Stimulated activated naive CD8-positive, alpha-beta T cell treated with anti-CD3 and anti-CD28 coated beads, Interleukin-15, amount 100 ng/mL, for 72 hours (primary cell): ENCODE data around the gene HECTD3.

Source experiments
- ATAC-seq: fragments of 150-1000 bp; cut with Tn5 transposase; 2 replicates; pipeline ENCODE4 v1.10.0; 2021; ENCODE audit warnings: mild to moderate bottlenecking, moderate library complexity
- DNase-seq, 2 donors: peaks; one replicate each; pipeline ENCODE4 v3.0.0; 2021 to 2022
- H3K27ac Mint-ChIP-seq, 2 donors: one replicate each; pipeline ENCODE4 v1.8.0; 2022; ENCODE audit warnings: mild to moderate bottlenecking in 2 of 2, mixed read lengths in 2 of 2, moderate library complexity in 2 of 2
- H3K27me3 Mint-ChIP-seq: one replicate; pipeline ENCODE4 v1.8.0; 2022; ENCODE audit warnings: mixed read lengths
- H3K4me1 Mint-ChIP-seq: one replicate; pipeline ENCODE4 v1.8.0; 2022; ENCODE audit warnings: mild to moderate bottlenecking, mixed read lengths
- H3K4me3 Mint-ChIP-seq, 2 donors: one replicate each; pipeline ENCODE4 v1.8.0; 2022; ENCODE audit warnings: mild to moderate bottlenecking in 2 of 2, mixed read lengths in 2 of 2, moderate library complexity in 1 of 2
- H3K9me3 Mint-ChIP-seq, 2 donors: one replicate each; pipeline ENCODE4 v1.8.0; 2022; ENCODE audit warnings: mixed read lengths in 2 of 2

Gene HECTD3

DNA sequence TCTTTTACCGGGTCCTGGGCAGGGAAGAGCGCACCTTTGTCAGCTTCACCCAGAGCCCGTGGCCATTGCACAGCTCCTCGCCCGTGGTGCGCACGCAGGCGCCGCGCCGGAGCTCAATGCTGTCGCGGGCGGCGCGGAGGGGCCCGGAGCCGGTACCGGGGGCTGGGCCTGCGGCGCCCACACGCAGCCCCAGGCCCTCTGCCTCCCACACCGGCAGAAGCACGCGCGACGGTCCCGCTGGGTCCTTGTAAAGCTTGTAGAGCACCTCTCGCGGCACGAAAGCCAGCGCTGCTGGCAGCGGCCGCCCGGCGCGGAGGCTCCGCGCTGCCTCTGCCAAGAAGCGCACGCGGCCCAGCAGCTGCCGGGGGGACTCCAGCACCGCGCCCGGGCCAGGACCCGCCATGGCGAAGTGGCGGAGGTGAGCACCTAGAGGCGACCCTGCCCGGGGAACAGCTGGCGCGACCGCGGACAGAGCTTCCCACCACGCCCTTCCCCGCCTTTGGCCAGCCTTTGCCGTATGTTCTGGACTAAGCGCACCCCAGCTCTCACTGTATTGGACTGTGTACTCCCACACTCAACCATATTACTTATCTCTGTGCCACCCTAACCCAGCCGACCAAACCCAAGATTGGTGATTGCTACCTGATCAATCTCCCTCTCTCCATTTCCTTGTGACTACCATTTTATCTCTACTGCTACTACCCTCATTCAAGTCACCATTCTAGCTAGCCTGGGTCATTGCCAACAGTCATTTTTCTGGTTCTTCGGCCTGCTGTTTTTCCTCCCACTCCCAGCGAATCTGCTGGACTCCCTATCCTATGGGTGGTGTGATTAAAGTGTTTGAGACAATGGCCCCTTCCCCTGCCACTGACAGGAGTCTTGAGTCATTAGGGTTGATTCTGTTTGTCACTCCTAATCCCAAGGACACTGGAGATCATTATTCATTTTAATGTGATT is at the start of gene HECTD3:
Gene HECTD3 (minus strand): TSS at position 470 of the 957 bp plus-strand sequence. CDS start 67 bp downstream, at position 403.
- Mint-ChIP-seq H3K4me1 (peaks cover 50% of the 10 kb centered on the region), H3K27ac (peak within 1 kb of the TSS; percentile 65 to 93), H3K9me3 (no peaks in the 10 kb centered on the region), H3K4me3 (peak within 1 kb of the TSS; percentile 88 to 95), H3K27me3 (no peaks in the 10 kb centered on the region)
- DNase-seq = peak; percentile 73 to 76
- ATAC-seq = peak; percentile 83

DNA sequence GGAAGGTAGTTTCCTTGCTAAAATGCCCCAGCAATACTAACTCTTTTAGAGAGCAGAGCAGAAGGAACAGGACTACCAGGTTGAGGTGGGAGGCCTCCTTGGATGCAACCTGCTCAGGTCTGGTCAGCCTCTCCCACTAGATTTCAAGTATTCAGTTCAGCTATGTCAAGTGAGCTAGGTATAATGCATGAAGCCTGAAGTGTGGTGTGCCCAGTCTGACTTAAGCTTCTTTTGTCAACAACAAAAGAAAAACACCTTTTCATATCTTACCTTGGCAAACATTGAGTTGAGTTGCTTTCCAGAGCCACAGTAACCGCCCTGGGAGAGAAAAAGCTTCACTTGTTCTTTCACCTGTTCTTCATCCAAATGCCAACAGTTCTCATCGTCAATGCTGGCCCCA is 48.7 kb upstream of the HECTD3 start:
- Mint-ChIP-seq H3K27ac (no peak overlapping the region), H3K27me3 (no peaks in the 10 kb centered on the region), H3K4me3 (no peak overlapping the region), H3K4me1 (no peaks in the 10 kb centered on the region), H3K9me3 (no peaks in the 10 kb centered on the region)
- DNase-seq (no peak), ATAC-seq (no peak)

DNA sequence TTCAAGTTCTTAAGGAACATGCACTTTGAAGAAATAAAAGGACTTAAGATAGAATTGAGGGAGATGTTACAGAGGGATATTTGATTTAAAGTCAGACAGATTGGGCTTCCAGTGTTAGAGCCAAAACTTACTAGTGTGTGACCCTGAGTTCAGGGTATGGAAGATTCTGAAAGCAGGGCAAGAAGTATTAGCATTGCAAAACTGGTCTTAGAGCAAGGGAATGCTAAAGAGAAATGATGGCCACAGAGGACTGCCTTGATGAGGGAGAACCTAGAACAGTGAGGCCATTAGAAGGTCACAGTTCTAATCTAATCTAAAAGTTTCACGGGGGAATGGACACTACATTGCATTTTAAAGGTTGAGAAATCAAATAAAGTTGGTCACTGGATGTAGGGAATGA is 46.4 kb upstream of the HECTD3 start:
- no peak overlapping the region for H3K27ac Mint-ChIP-seq
- no peaks in the 10 kb centered on the region for H3K27me3 Mint-ChIP-seq

DNA sequence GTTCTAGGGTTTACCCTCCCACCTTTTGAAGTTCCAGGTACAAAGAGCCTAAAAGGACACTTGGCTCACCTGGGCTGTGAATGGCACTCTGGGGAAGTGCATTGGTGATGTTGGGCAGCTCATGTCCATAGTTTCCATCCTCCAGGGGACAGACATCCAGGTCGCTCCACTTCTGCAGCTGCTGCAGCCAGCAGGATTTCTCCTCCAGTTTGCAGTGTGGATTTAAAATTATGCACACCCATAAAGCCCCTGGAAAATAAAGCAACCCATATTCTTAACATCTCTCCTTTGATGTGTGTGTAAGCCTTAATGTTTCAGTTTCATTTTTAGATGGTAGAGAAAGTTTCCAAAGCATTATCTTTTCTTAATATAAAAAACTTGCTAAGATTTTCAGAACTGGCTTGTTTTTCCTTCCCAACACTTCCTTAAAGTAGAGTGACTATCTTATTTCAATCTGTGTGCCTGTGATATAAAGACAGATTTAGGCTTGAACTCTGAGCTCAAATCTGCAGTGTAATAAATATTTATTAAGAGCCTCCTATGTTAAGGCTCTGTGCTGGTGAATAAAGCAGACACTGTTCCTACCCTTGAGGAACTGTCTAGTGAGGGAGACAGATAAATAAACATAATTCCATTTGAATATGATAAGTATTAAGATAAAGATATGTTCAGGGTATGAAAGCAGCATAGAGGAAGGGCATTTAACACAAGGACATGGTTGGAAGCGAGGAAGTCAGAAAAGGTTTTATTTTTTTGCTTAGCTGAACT is 40.1 kb upstream of the HECTD3 start:
- H3K27me3 Mint-ChIP-seq = no peaks in the 10 kb centered on the region
- no peaks in the 10 kb centered on the region for H3K9me3 Mint-ChIP-seq
- DNase-seq (no peak), ATAC-seq (peak; percentile 84)
- peak overlapping the region; percentile 41 to 43 for H3K4me3 Mint-ChIP-seq
- peak overlapping the region; percentile 71 to 80 for H3K27ac Mint-ChIP-seq
- H3K4me1 Mint-ChIP-seq = peaks cover 14% of the 10 kb centered on the region

More for the DNA sequence above, 46.4 kb upstream of the HECTD3 start:
- ATAC-seq (no peak), DNase-seq (no peak)
- H3K9me3 Mint-ChIP-seq = no peaks in the 10 kb centered on the region
- no peak overlapping the region for H3K4me3 Mint-ChIP-seq
- no peaks in the 10 kb centered on the region for H3K4me1 Mint-ChIP-seq

DNA sequence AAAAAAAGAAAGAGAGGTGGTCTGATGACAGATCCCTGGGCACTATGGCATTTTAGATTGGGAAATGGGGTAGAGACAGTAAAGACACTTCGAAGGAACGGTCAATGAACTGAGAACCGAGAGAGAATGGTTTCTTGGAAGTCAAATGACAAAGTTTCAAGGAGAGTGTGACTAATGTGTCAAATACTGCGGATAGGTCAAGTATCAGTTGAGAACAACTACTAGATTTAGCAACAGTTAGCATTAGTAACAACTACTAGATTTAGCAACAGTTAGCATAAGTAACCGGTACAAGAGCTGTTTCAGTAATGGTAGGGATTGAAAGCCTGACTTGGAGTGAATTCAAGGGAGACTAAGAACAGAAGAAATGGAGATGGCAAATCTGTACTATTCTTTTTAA is 35.9 kb upstream of the HECTD3 start:
- ATAC-seq (peak; percentile 53), DNase-seq (no peak)
- no peaks in the 10 kb centered on the region for H3K27me3 Mint-ChIP-seq
- no peak overlapping the region for H3K27ac Mint-ChIP-seq
- H3K4me3 Mint-ChIP-seq = no peak overlapping the region
- peaks cover 14% of the 10 kb centered on the region for H3K4me1 Mint-ChIP-seq
- H3K9me3 Mint-ChIP-seq = no peaks in the 10 kb centered on the region

DNA sequence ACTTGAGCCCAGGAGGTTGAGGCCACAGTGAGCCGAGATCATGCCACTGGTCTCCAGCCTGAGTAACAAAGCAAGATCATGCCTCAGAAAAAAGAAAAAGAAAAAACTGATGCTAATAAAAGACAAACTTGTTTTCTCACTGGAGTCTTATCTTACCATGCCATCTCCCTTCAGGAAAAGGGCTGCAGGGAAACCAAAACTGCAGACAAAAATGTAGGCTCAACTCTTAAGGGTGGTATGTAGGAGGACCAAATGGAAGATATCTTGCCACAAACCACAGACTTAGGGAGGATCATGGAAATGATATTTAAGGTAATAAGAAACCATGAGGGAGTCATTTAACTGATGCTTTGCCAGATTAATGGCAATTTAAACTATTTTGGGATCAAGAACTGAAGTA is 33.8 kb upstream of the HECTD3 start:
- Mint-ChIP-seq H3K27me3 (no peaks in the 10 kb centered on the region), H3K4me1 (no peaks in the 10 kb centered on the region), H3K27ac (no peak overlapping the region), H3K4me3 (no peak overlapping the region), H3K9me3 (no peaks in the 10 kb centered on the region)
- ATAC-seq = no peak
- no peak for DNase-seq

DNA sequence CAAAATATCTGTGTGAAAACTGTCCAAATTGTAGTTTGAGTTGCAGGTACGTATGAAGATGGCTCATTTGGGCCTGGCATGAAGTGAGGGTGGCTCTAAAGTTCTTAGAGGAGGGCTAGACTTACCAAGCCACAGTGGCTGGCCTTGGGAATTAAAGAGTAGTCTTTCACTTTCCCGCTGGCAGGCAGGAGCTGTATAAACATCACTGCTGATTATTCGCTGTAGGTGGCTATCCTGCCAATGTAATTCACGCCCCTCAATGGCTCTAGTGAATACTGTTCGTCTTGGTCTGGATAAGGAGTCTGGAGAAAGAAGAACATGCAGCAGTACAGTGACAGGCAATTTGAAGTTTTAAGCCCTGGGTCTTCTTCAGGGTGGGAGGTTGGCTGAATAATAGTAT is 32.0 kb upstream of the HECTD3 start:
- Mint-ChIP-seq H3K27me3 (no peaks in the 10 kb centered on the region), H3K4me1 (peaks cover 5% of the 10 kb centered on the region), H3K27ac (no peak overlapping the region), H3K9me3 (no peaks in the 10 kb centered on the region), H3K4me3 (no peak overlapping the region)
- DNase-seq = no peak
- ATAC-seq = no peak

DNA sequence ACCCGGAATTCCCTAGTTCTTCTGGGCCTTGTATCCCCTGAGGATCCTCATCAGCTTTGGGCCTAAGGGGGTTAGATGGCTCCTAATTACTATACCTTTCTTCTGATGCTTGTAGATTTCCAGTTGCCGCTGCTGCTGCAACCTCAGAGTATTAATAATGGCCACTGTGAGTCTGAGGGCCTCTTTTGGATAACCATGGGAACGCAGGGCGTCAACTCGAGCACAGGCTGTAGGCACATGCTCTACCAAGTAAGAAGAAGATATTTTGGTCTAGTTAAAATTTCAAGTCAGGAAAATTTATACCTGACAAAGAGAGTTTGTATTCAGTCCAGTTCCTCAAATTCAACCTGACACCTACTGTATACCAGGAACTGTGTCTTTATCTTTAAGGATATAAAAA is 29.2 kb upstream of the HECTD3 start:
- H3K27me3 Mint-ChIP-seq = no peaks in the 10 kb centered on the region
- no peak overlapping the region for H3K4me3 Mint-ChIP-seq
- H3K4me1 Mint-ChIP-seq = peaks cover 15% of the 10 kb centered on the region
- no peaks in the 10 kb centered on the region for H3K9me3 Mint-ChIP-seq
- H3K27ac Mint-ChIP-seq = no peak overlapping the region
- ATAC-seq (no peak), DNase-seq (no peak)

DNA sequence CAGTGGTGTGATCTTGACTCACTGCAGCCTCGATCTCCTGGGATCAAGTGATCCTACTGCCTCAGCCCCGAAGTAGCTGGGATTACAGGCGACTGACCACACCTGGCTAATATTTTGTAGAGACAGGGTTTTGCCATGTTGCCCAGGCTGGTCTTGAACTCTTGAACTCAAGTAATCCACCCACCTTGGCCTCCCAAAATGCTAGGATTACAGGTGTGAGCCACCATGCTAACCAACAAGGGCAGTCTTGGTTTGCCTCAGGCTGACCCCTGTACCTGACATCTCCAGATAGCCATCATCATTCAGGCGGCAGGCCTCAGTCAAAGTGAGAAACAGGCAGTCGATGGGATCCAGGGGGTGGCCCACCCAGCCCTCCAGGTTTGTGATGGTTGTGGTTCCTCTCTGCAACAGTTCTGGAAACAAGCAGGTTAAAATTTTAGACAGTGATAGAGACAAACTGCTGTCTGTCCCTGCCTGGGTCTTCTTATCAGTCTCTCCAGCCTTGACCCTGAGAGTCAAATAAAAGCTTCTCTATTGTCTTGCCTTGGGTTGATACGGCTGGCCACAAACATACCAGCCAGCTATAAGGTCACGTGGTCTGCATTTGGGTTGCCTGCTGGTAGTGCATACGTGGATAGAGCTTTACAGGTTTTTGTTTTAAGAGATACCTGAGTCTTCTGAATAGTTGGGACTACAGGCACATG is 27.7 kb upstream of the HECTD3 start:
- DNase-seq = no peak
- H3K4me3 Mint-ChIP-seq = no peak overlapping the region
- no peaks in the 10 kb centered on the region for H3K27me3 Mint-ChIP-seq
- peaks cover 21% of the 10 kb centered on the region for H3K4me1 Mint-ChIP-seq
- ATAC-seq = no peak
- no peaks in the 10 kb centered on the region for H3K9me3 Mint-ChIP-seq
- H3K27ac Mint-ChIP-seq = no peak overlapping the region

DNA sequence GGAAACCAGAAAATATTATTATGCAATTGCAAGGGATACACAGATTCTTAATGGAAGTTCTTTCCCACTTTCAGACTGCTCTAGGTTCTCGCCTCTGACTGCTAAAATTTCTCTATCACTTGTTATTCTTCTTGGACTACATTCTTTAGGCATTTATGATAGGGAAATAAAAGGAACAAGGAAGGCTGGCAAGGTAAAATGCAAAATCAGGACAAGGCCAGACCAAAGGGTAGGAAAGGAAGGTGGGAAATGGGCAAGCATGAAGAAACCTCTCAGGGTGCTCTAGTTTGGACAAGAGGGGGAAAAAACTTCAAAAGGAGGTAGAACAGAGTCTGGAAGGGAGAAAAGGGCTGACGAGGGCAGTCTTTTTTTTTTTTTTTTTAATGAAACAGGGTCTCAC is 27.1 kb upstream of the HECTD3 start:
- Mint-ChIP-seq H3K4me3 (no peak overlapping the region), H3K4me1 (peaks cover 26% of the 10 kb centered on the region), H3K27ac (no peak overlapping the region), H3K9me3 (no peaks in the 10 kb centered on the region), H3K27me3 (no peaks in the 10 kb centered on the region)
- DNase-seq = no peak
- ATAC-seq = no peak

DNA sequence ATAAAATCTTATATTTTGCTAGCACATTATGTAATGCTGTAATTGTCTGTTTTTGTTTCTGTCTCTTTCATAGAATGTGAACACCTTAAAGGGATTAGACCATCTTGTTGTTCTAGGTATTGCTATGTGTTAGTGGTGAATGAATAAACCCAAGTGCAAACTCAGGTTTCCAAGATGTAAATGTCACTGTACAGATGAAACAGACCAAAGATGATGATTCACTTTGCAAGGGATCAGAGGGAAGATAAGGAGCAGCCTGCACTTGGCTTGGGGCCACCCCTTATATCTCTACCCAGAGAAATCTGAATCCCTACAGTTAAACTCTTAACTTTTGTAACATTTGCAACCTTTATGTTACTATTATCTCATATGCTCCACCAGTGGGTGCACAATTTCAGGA is 26.3 kb upstream of the HECTD3 start:
- peak; percentile 82 for ATAC-seq
- DNase-seq = no peak

DNA sequence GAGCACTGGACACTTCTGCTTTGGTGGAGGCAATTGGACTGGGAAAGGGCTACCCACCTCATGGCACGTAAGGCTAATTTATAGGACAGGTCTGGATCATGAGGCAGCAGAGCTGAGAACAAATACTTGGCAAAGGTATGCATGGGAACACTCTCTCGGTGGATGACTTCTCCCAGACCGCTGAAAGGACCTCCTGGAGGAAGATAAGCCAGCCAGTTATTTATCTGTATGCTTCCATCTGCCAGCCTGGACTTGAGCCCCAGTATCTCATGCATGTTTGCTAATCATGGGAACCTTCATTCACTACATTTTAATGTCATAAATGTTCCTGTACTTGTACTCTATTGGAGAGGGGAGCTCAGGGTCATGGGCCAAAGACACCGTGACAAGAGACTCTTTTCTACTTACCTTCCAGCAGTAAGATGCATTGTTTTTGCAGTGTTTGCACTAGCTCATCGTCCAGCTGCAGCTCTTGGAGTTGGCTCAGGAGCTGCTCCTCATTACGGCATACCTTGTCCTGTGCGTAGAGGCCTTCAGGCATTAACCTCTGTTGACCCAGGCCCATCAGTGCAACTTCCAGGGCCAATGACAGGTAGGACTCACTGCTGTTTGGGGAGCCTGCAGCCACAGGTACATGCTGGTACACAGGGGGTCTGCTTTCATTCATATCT is 24.6 kb upstream of the HECTD3 start:
- H3K4me3 Mint-ChIP-seq = no peak overlapping the region
- H3K27me3 Mint-ChIP-seq = no peaks in the 10 kb centered on the region
- no peak overlapping the region for H3K27ac Mint-ChIP-seq

More for the DNA sequence above, 26.3 kb upstream of the HECTD3 start:
- Mint-ChIP-seq H3K4me3 (no peak overlapping the region), H3K27ac (peak overlapping the region in 1 of 2 donors; percentile 65), H3K27me3 (no peaks in the 10 kb centered on the region), H3K4me1 (peaks cover 30% of the 10 kb centered on the region), H3K9me3 (no peaks in the 10 kb centered on the region)

DNA sequence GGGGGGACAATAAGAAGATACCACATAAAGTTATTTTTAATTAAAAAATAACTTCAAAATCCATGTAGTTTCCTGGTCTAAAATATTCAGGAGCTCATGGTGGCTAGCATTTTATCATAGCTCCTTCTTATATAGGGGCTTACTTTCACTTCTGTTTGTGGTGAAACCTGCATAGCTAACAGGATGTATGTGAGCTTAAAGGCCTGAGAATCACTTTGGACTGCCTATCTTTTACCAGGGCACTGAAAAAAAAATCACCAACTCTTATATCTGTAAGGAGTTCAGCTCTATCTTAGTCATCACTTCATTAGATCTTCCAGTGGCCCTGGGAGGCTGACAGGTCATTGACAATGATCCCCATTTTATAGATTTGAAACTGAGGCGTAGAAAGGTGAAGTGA is 22.2 kb upstream of the HECTD3 start:
- peak overlapping the region in 1 of 2 donors; percentile 5 for H3K27ac Mint-ChIP-seq
- DNase-seq (no peak), ATAC-seq (peak; percentile 66)
- H3K4me3 Mint-ChIP-seq = no peak overlapping the region
- no peaks in the 10 kb centered on the region for H3K27me3 Mint-ChIP-seq
- peaks cover 28% of the 10 kb centered on the region for H3K4me1 Mint-ChIP-seq
- no peaks in the 10 kb centered on the region for H3K9me3 Mint-ChIP-seq

More for the DNA sequence above, 24.6 kb upstream of the HECTD3 start:
- no peak for ATAC-seq
- Mint-ChIP-seq H3K4me1 (peaks cover 30% of the 10 kb centered on the region), H3K9me3 (no peaks in the 10 kb centered on the region)
- no peak for DNase-seq

DNA sequence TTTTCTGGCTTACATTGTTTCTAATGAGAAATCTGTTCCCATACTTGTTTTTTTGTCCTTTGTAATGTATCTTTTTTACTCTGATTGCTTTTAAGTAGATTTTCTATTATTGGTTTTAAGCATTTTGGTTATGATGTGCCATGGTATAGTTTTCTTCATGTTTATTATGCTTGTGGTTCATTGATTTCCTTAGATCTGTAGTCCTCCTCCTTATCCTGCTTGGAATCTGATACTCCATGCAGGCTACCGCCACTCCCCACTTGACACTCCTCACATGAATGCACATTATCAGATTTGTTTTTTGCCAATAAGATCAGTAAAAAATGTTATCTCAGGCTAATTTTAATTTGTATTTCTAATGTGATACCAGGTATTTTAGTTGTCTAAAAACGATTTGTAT is 21.7 kb upstream of the HECTD3 start:
- no peaks in the 10 kb centered on the region for H3K9me3 Mint-ChIP-seq
- DNase-seq (no peak), ATAC-seq (no peak)
- H3K4me3 Mint-ChIP-seq = no peak overlapping the region
- H3K27ac Mint-ChIP-seq = no peak overlapping the region
- peaks cover 27% of the 10 kb centered on the region for H3K4me1 Mint-ChIP-seq
- H3K27me3 Mint-ChIP-seq = no peaks in the 10 kb centered on the region

DNA sequence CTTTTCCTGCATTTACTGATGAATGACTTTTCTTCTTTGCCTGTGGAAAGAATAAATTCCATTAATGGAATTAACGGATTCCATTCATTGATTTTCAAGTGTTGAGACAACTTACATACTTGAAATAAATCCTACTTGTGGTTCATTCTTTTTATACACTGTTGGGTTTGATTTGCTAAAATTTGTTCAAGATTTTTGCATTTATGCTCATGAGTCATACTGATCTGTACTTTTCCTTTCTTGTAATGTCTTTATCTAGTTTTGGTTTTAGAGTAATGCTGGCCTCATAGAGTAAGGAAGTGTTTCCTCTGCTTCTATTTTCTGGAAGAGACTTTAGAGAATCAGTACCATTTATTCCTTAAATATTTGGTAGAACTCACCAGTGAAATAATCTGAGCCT is 15.3 kb upstream of the HECTD3 start:
- DNase-seq (no peak), ATAC-seq (peak; percentile 52)
- Mint-ChIP-seq H3K27me3 (no peaks in the 10 kb centered on the region), H3K4me1 (peaks cover 21% of the 10 kb centered on the region), H3K4me3 (no peak overlapping the region), H3K27ac (no peak overlapping the region), H3K9me3 (no peaks in the 10 kb centered on the region)
